DND-41 (cell line): ENCODE data around the gene MGAM2.

Experiments
- EZH2 ChIP-seq: IDR thresholded peaks from 3 replicates; pipeline ENCODE4 v1.6.1; 2012; ENCODE audit warnings: borderline replicate concordance, low read depth, mild to moderate bottlenecking, moderate library complexity, low read length, inconsistent platforms; ENCODE audit not compliant: severe bottlenecking
- TF ChIP-seq, protein P1 (sequence below): IDR thresholded peaks from 2 replicates; pipeline ENCODE4 v1.5.1; 2012; ENCODE audit warnings: borderline replicate concordance, low read length, moderate library complexity, mild to moderate bottlenecking; ENCODE audit not compliant: poor library complexity, severe bottlenecking; ENCODE audit errors: extremely low read depth

DNA sequence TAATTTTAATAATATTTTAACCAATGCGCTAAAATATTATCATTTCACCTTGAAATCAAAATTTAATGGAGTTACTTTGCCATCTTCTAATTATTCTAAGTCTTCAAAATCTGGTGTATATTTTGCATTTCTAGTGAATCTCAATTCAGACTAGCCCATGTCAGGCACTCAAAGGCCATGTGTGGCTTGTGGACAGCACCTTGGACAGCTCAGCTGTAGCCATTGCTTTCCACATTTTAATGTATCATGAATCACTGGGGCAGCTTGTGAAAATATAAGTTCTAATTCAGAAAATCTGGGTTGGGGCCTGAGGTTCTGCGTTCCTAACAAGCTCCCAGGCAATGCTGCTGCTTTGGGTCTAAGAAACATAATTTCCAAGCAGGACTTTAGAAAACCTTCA, 57.2 kb downstream of the MGAM2 start:
- TF ChIP-seq, protein P1, sequence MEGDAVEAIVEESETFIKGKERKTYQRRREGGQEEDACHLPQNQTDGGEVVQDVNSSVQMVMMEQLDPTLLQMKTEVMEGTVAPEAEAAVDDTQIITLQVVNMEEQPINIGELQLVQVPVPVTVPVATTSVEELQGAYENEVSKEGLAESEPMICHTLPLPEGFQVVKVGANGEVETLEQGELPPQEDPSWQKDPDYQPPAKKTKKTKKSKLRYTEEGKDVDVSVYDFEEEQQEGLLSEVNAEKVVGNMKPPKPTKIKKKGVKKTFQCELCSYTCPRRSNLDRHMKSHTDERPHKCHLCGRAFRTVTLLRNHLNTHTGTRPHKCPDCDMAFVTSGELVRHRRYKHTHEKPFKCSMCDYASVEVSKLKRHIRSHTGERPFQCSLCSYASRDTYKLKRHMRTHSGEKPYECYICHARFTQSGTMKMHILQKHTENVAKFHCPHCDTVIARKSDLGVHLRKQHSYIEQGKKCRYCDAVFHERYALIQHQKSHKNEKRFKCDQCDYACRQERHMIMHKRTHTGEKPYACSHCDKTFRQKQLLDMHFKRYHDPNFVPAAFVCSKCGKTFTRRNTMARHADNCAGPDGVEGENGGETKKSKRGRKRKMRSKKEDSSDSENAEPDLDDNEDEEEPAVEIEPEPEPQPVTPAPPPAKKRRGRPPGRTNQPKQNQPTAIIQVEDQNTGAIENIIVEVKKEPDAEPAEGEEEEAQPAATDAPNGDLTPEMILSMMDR: no peak
- TF ChIP-seq EZH2: no peak
